Embryonic facial prominence (tissue), 1 donor: ENCODE results near the gene CKB.

ENCODE experiments used
- DNase-seq: peaks from one replicate; pipeline ENCODE4 v3.0.0-alpha.2; 2016; ENCODE audit errors: extremely low spot score

Gene CKB

GRCh38 chr14:103549361-103550311 lies 27.0 kb upstream of the CKB start:
- DNase-seq, result no peak

DNA sequence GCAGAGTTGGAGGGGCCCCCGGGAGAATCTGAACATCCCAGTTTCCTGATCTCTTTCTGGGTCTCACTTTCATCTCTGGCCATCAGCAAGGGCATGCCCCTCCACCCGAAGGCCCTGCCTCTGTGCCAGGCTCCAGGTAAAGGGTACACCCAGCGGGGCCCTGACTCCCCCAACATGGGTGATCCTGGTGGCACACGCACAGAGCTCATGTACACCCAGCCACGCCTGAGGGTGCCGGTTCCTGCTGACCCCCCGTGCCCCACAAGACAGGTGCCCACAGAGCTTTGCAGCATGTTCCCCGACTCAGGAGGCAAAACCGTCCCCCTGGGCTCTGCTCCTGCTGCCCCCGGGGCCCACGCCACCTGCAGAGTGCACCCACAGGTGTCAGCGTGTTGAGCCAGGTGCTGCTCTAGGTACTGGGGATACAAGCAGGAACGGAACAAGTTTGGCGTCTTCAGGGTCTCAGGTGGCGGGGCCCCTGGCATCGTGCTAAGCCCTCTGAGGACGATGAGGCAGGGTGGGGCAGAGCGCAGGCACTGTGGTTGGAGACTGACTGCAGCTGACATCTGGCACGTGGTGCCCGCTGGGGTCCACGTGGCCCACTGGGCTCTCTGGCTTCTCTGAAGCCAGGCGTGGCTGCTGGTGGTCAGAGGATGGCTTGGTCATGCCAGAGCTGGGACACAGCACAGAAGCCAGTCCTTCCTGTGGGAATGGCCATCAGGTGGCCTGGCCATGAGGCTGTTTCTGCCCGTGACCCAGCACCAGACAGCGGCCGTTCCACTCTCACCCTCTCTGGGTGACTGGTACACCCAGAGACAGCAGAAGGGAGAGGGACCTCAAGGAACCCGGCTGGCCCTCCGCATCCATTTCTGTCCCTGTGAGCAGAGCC lies 26.1 kb upstream of the CKB start:
- no peak for DNase-seq

GRCh38 chr14:103547941-103548462 lies 25.4 kb upstream of the CKB start:
- DNase-seq, result no peak

GRCh38 chr14:103547455-103547940 lies 24.9 kb upstream of the CKB start:
- no peak for DNase-seq

DNA sequence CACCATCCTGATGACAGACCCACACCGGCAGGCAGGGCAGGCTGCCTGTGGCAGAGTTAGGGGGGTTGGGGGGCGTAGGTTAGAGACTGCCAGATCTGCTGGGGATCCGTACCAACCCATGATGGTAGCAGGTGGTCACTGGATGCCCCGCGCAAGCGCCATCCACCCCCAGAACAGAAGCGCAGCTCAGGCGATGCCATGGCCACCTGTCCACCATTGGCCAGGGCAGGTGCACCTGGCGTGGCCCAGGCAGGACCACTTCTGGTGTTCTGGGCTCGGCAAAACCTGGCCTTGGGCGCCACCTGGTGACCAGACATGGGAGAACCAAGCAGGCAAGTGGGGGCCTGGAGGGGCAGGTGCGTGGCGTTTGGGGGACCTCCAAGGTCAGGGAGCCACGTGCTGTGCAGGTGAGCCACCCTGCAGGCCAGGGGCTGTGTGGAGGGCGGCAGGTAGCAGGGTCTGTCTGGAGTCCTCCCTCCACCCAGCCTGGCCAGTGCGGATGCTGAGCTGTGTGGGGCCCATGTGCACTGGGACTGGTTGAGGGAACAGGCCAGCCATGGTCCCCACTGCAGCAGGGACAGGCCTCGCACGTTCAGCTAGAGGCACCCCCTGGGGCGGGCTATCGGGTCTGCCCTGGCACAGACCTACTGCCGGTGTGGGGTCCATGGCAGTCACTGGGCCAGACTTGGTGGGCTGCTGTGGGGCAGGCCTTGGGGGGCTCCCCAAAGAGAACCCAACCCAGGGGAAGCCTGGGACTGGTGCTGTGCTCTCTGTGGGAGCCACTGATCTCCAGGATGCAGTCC lies 24.2 kb upstream of the CKB start:
- DNase-seq, result no peak

- no peak for DNase-seq
Observed at GRCh38 chr14:103545915-103546651, 23.5 kb upstream of the CKB start.

DNA sequence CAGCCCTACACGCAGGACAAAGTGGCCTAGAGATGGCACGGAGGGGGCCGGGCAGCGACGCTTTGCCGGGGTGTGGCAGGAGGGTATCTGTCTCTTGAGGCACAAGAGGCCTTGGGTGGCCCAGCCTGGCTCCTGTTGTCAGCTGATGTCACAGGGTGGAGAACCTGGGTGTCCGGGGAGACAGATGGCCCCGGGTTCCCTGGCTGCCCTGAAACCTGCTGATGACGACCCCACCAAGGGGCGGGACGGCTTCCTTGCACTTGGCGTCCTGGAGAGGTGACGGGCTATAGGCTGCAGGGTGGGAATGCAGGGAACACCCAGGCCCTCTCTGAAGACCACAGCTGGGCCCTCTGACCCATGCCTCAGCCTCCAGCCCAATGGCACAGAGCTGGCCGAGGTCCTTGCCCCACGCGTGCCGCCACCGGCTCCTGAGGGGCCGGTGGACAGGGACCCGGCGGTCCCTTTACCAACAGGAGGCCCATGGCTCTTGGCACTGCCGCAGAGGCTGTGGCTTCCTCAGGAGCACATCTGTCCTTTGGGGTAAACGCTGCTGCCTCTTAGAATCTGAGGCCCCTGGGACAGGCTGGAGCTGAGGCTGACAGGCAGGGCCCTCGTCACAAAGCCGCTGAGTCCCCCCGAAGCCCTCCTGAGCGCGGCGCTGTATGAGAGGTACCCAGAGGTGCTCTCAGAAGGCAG lies 22.7 kb upstream of the CKB start:
- no peak for DNase-seq

GRCh38 chr14:103544388-103545218 lies 22.0 kb upstream of the CKB start:
- no peak for DNase-seq

DNA sequence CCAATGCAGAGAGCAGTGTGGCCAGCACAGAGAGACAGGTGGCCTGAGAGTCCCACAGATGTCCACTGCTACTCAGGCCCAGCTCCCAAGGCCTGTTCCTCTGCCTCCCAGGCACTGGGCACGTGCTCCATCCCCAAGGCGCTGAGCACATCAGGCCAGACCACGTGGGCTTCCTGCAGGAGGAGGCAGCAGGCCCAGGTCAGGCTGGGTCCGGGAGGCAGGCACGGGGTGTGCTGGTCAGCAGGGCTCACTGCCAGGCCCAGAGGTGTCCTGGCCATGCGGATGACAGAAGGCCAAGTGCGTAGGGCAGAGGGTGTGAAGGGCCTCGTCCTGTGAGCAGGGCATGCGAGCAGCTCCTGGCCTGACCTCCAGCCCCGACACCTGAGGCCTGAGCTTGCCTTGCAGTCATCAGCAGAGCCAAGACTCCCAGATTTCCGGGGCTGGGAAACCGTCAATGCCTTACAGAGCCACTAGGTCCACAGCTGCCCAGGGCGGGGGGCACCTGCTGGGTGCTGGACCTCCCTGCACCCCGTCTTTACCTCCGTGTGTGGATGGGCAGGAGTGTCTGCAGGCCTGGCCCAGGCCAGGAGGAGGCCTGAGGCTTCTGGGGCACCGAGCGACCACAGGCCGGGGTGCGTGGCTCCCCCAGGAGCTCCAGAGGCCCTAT lies 21.2 kb upstream of the CKB start:
- DNase-seq, result no peak

DNA sequence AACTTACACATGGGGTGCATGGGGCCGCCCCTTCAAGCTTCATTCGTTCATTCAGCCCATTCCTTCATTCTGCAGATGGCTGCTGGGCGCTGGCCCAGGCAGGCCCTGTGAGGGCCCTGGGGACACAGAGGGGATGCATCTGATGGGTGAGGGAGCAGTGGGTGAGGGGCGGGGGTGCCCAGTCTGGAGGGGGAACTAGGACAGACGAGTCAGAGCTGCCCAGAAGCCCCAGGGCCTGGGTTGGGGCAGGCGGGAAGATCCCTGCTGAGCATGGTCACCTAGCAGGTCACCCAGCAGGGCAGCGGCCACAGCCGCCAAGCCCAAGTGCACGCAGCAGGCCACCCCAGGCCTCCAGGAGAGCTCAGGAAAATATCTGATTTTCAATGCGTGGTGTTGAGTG lies 20.5 kb upstream of the CKB start:
- DNase-seq, result no peak

GRCh38 chr14:103542605-103543088 lies 20.0 kb upstream of the CKB start:
- no peak for DNase-seq

GRCh38 chr14:103541709-103542604 lies 19.3 kb upstream of the CKB start:
- DNase-seq, result no peak

DNA sequence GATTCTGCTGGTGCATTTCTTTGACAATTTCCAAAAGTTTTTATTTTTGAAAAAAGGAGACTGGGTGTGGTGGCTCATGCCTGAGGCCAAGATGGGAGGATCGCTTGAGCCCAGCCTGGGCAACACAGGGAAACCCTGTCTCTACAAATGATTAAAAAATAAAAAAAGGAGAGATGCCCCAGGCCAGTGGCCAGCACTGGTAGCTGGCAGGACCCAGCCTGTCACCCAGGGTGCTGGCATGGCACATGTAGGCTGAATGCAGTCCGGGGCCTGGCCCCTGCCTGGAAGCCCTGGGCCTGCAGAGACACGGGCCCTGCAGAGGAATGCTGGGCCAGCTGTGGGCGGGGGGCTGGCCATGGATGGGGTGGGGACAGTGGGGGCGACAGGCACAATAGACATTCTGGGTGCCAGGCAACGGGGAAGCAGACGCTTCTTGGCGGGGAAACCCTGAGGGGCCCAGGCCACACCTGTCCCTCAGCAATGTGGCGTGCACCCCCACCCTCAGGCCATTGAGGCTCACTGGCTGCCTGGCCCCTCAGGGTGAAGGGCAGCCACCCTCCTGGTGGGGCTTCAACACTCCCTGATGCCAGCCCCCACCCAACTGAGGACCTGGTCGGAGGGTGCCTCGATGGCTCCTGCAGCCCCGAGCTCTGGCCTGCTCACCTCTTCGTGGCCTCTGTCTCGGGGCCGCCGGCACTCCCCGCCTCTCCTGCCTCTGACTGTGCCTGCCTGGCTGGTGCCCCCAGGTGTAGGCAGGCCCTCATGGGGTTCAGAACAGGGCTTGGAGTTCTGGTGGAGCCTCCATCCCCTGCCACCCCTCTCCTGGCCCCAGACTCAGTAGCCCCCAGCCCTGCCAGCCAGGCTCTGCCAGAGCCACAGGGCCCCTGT lies 18.4 kb upstream of the CKB start:
- no peak for DNase-seq

DNA sequence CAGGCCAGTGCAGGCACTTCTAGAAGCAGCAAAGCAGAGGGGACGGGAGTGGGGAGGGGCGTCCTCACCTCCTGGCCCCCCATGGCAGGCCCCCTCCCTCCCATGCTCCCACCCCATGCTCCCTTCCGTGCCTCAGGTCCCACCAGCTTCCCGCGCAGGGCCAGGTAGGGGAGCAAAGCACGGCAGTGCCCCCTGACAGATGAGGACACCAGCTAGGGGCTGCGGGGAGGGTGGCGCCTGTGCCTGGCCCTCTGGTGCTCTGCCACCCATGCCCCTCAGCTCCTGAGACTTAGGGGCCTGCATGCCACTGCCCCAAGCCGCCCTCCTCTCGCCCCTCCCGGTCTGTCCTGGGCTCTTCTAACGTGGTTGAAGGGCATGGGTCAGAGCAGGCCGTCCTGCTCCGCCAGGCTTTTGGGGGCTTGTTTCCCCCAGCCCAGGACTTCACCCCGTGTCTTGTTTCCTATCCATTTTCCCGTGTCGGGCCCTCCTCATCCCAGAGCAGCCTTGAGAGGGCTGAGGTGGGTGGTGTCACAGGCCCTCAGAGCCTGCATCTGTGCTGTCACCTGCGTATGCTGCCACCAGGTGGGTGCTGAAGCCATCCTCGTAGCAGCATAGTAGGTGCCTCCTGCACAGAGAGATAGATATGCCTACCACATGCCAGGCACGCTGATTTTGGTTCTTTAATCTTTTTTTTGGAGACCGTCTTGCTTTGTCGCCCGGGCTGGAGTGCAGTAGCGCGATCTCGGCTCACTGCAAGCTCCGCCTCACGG lies 16.6 kb upstream of the CKB start:
- no peak for DNase-seq

GRCh38 chr14:103538291-103539055 lies 15.8 kb upstream of the CKB start:
- no peak for DNase-seq
